Upper lobe of left lung (tissue), 4 donors: ENCODE data around the gene PRKCSH.

Experiments
- CTCF ChIP-seq, 6 experiments: fragments of 450-650 bp in 4 of 6; fragments of 200-600 bp in 2 of 6; sonication (generic) in 2 of 6; IDR thresholded peaks; one replicate each; pipeline ENCODE4 v1.5.1; 2016 to 2019; ENCODE audit warnings: antibody characterized with exemption in 6 of 6
- EP300 ChIP-seq, 4 donors: sonication (generic); formaldehyde crosslinking; IDR thresholded peaks; one replicate each; pipeline ENCODE4 v1.5.1; 2017; ENCODE audit warnings: antibody characterized with exemption in 4 of 4, control low read depth in 2 of 4
- POLR2A ChIP-seq, 4 donors: fragments of 450-650 bp; IDR thresholded peaks; one replicate each; pipeline ENCODE4 v1.5.1; 2016 to 2017; ENCODE audit warnings: antibody characterized with exemption in 4 of 4, mild to moderate bottlenecking in 2 of 4
- POLR2AphosphoS5 ChIP-seq, 2 donors: sonication (generic); formaldehyde crosslinking; IDR thresholded peaks; one replicate each; pipeline ENCODE4 v1.5.1; 2017; ENCODE audit warnings: antibody characterized with exemption in 2 of 2

- no peak for TF ChIP-seq CTCF (IDR thresholded peaks at IDR 0.05)
- no peak for TF ChIP-seq POLR2A (IDR thresholded peaks at IDR 0.05)
- TF ChIP-seq POLR2AphosphoS5 (IDR thresholded peaks at IDR 0.05) = no peak
- TF ChIP-seq EP300 (IDR thresholded peaks at IDR 0.05) = no peak
These were observed 15.3 kb downstream of the PRKCSH start for GRCh38 chr19:11450570-11451326.
